CD4-positive, alpha-beta T cell treated with Interleukin-12 subunit alpha and Interleukin-12 subunit beta, for 1 hour (primary cell): ENCODE results near the gene LTB.
"Not testable (repeated sequence)": the region's sequence is repeated elsewhere in the genome, so short reads cannot be mapped to it uniquely, and the experiment has no call there.

Experiments
- DNase-seq: peaks from one replicate; pipeline ENCODE4 v3.0.0-alpha.2; 2020

Gene LTB

GRCh38 chr6:31597006-31597405 is 14.8 kb upstream of the LTB start:
- DNase-seq: peak; percentile 84

- no peak for DNase-seq
These were observed 10.2 kb upstream of the LTB start for GRCh38 chr6:31592396-31592771.

- DNase-seq: not testable (repeated sequence)
These were observed 8.5 kb upstream of the LTB start for GRCh38 chr6:31590691-31591090.

GRCh38 chr6:31588871-31589650 is 6.8 kb upstream of the LTB start:
- no peak for DNase-seq

- DNase-seq: no peak
These were observed 5.9 kb upstream of the LTB start for GRCh38 chr6:31587791-31588777.

- DNase-seq: peak; percentile 56
These were observed 4.5 kb upstream of the LTB start for GRCh38 chr6:31586599-31587281.

- DNase-seq: no peak
These were observed 3.8 kb upstream of the LTB start, which contains the start of gene LST1 for GRCh38 chr6:31586008-31586407. Gene LST1, plus strand, starts transcription at chr6:31586277. Its CDS starts 1,023 bp downstream, at chr6:31587300.

- peak; percentile 73 for DNase-seq
These were observed 3.3 kb upstream of the LTB start for GRCh38 chr6:31585491-31585890.

- DNase-seq: no peak
These were observed 592 bp downstream of the LTB start for GRCh38 chr6:31581434-31582229.

- DNase-seq: peak; percentile 91
These were observed 1.3 kb downstream of the LTB start for GRCh38 chr6:31580807-31581433.

GRCh38 chr6:31580438-31580740 is 1.8 kb downstream of the LTB start:
- no peak for DNase-seq

- no peak for DNase-seq
These were observed 2.4 kb downstream of the LTB start for GRCh38 chr6:31579546-31580437.

- DNase-seq: no peak
These were observed 3.1 kb downstream of the LTB start for GRCh38 chr6:31579119-31579505.

- no peak for DNase-seq
These were observed 3.8 kb downstream of the LTB start for GRCh38 chr6:31578184-31579118.

GRCh38 chr6:31577579-31577966 is 4.7 kb downstream of the LTB start:
- no peak for DNase-seq

- peak; percentile 64 for DNase-seq
These were observed 5.2 kb downstream of the LTB start for GRCh38 chr6:31576897-31577578.

GRCh38 chr6:31575952-31576685 is 6.1 kb downstream of the LTB start:
- no peak for DNase-seq

GRCh38 chr6:31575335-31575901 is 6.8 kb downstream of the LTB start, which contains the start of gene TNF:
Gene TNF, plus strand, starts transcription at chr6:31575565. Its CDS starts 177 bp downstream, at chr6:31575742.
- DNase-seq: peak; percentile 92
